ENCODE results near the gene ZSWIM4. TPM values are rescaled to one million over a fixed set of nuclear protein-coding genes. Genes with fewer than 3 reads are reported as not detected.
"Not testable (repeated sequence)": the region's sequence is repeated elsewhere in the genome, so short reads cannot be mapped to it uniquely, and the experiment has no call there.

The ZSWIM4 gene
- total RNA-seq, 2 donors from 2014 or later: 11.1 to 12.0 TPM

DNA sequence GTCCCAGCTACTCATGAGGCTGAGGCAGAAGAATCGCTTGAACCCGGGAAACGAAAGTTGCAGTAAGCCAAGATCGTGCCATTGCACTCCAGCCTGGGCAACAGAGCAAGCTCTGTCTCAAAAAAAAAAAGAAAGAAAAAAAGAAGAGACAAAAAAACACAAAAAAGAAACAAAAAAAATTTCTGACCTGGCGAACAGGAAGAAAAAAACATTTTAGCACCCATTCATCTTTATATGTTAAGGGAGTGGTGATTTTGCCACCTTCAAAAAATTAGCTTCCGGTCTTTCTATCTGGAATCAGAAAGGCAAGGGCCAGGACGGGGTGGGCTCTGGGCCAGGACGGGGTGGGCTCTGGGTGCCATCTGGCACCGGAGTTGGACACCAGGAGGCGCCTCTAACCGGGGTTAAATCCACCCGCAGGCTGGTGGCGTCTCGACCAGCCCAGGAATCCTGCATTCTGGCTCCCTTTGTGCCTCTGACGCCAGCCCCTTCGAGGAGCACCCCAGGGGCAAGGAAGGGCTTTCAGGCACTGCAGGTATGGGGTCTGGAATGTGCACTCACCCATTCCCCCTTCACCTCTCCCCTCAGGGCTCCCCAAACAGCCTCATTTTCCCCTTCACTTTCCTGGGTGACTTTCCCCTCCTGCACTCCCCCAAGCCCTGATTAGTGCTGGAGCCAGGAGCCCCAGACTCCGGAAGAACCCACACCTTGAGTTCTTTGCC lies 10.4 kb upstream of the ZSWIM4 start:
- H3K9me3 Mint-ChIP-seq: no peaks in the 10 kb centered on the region
- peak overlapping the region; percentile 50 for H3K27ac Mint-ChIP-seq
- peak; percentile 80 to 83 for DNase-seq
- no peaks in the 10 kb centered on the region for H3K36me3 Mint-ChIP-seq (ENCODE audit: insufficient read depth in 2 of 2)
- peaks cover 49% of the 10 kb centered on the region for H3K4me1 Mint-ChIP-seq (ENCODE audit: low read depth)
- no peaks in the 10 kb centered on the region for H3K27me3 Mint-ChIP-seq (ENCODE audit: low read depth)
- H3K4me3 Mint-ChIP-seq: peak overlapping the region; percentile 60 to 68
- peak; percentile 87 to 91 for ATAC-seq (replicated peaks in 1 of 2)

GRCh38 chr19:13788991-13789390 lies 6.3 kb upstream of the ZSWIM4 start:
- ATAC-seq (replicated peaks in 1 of 2): no peak
- Mint-ChIP-seq H3K4me3 (peak overlapping the region; percentile 28 to 33), H3K27ac (peak overlapping the region; percentile 48), H3K9me3 (no peaks in the 10 kb centered on the region), H3K27me3 (ENCODE audit: low read depth) (no peaks in the 10 kb centered on the region), H3K36me3 (ENCODE audit: insufficient read depth in 2 of 2) (no peaks in the 10 kb centered on the region), H3K4me1 (ENCODE audit: low read depth) (peaks cover 39% of the 10 kb centered on the region)
- no peak for DNase-seq

DNA sequence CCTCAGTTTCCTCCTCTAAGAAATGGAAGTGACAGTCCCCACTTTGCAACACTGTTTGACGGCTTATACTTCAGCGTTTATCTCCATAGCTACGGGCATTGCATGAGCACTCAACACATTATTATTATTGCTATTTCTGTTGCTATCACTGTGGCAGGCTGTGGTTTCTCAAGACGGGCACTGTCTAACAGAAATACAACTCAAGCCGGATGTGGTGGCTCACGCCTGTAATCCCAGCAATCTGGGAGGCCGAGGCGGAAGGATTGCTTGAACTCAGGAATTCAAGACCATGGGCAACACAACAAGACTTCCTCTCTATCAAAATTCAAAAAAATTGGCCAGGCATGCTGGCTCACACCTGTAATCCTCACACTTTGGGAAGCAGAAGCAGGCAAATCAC lies 4.9 kb upstream of the ZSWIM4 start:
- no peak for DNase-seq
- H3K27ac Mint-ChIP-seq: no peak overlapping the region
- H3K27me3 Mint-ChIP-seq (ENCODE audit: low read depth): no peaks in the 10 kb centered on the region
- H3K9me3 Mint-ChIP-seq: no peaks in the 10 kb centered on the region
- peaks cover 41% of the 10 kb centered on the region for H3K4me1 Mint-ChIP-seq (ENCODE audit: low read depth)
- no peaks in the 10 kb centered on the region for H3K36me3 Mint-ChIP-seq (ENCODE audit: insufficient read depth in 2 of 2)
- ATAC-seq (replicated peaks in 1 of 2): no peak
- peak overlapping the region in 1 of 2 donors; percentile 43 for H3K4me3 Mint-ChIP-seq

DNA sequence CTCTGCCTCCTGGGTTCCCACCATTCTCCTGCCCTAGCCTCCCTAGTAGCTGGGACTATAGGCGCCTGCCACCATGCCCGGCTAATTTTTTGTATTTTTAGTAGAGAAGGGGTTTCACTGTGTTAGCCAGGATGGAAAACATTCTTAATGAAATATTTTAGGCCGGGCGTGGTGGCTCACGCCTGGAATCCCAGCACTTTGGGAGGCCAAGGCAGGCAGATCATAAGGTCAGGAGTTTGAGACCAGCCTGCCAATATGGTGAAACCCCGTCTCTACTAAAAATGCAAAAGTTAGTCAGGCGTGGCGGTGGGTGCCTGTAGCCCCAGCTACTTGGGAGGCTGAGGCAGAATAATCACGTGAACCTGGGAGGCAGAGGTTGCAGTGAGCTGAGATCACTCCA lies 1.9 kb upstream of the ZSWIM4 start:
- Mint-ChIP-seq H3K4me1 (ENCODE audit: low read depth) (peaks cover 38% of the 10 kb centered on the region), H3K4me3 (peak overlapping the region in 1 of 2 donors; percentile 99)
- not testable (repeated sequence) for H3K27me3 Mint-ChIP-seq (ENCODE audit: low read depth); ATAC-seq (replicated peaks in 1 of 2); DNase-seq; H3K27ac Mint-ChIP-seq; H3K9me3 Mint-ChIP-seq; H3K36me3 Mint-ChIP-seq (ENCODE audit: insufficient read depth in 2 of 2)

DNA sequence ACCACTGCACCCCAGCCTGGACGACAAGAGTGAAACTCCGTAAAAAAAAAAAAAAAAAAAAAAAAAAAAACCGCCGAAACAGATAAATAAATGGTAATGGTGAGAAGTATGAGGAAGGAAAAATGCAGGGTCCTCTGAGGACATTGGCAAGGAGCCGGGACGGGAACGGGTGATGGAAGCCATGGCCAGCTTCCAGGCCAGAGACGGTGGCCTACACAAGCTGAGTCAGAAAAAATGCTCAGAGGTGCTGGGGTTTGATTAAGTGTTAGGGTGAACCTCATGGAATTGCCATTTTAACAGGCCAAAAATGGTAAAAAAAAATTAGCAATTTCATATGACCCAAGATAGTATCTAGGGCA lies 866 bp upstream of the ZSWIM4 start:
- peak overlapping the region; percentile 96 to 99 for H3K4me3 Mint-ChIP-seq
- H3K4me1 Mint-ChIP-seq (ENCODE audit: low read depth): peaks cover 28% of the 10 kb centered on the region
- H3K9me3 Mint-ChIP-seq: no peaks in the 10 kb centered on the region
- H3K27ac Mint-ChIP-seq: peak overlapping the region; percentile 87
- no peaks in the 10 kb centered on the region for H3K36me3 Mint-ChIP-seq (ENCODE audit: insufficient read depth in 2 of 2)
- DNase-seq: no peak
- no peaks in the 10 kb centered on the region for H3K27me3 Mint-ChIP-seq (ENCODE audit: low read depth)
- ATAC-seq (replicated peaks in 1 of 2): no peak

GRCh38 chr19:13795595-13796300 lies 505 bp downstream of the ZSWIM4 start:
- Mint-ChIP-seq H3K27me3 (ENCODE audit: low read depth) (no peaks in the 10 kb centered on the region), H3K27ac (no peak overlapping the region)

DNA sequence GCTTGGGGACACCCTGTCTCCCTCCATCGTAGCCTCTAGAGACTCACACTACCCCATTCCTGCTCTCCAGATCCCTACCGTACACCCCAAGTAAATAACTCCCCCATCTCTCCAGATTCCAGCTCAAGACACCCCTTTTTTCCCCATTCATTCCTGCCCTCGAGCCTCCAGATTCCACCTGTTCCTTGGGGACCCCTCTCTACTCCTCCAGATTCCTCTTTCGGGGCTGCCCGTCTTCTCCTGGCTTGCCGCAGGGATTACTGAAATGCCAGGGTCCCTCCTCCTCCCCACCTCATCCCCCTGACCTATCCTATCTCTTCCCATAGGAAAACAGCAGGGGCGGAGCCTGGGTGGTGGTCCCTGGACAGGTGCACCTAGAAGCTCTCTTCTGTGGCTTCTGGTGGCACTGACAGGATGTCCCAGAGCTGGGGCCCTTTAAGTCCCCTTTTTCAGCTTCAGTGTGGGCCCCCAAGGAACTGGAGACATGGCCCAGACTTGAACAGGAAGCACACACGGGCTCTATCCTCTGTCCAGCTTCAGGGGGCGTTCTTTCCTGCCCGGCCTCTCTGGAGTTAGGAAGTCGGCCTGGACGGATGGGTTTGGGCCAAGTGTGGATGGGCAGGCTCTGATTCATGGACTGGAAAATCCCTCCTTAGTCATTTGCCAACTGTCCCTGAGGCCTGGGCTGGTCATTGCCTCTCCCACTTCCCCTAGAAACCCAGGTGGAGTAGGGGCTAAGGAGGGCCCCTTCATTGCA lies 1.2 kb downstream of the ZSWIM4 start:
- peak in 1 of 2 donors; percentile 17 for DNase-seq
- ATAC-seq (replicated peaks in 1 of 2): no peak
- peak overlapping the region; percentile 14 for H3K27ac Mint-ChIP-seq

More at GRCh38 chr19:13795595-13796300, 505 bp downstream of the ZSWIM4 start:
- Mint-ChIP-seq H3K4me3 (peak overlapping the region; percentile 73 to 93), H3K36me3 (ENCODE audit: insufficient read depth in 2 of 2) (no peaks in the 10 kb centered on the region), H3K9me3 (no peaks in the 10 kb centered on the region), H3K4me1 (ENCODE audit: low read depth) (peaks cover 28% of the 10 kb centered on the region)
- DNase-seq (no peak), ATAC-seq (replicated peaks in 1 of 2) (peak; percentile 37 to 51)

DNA sequence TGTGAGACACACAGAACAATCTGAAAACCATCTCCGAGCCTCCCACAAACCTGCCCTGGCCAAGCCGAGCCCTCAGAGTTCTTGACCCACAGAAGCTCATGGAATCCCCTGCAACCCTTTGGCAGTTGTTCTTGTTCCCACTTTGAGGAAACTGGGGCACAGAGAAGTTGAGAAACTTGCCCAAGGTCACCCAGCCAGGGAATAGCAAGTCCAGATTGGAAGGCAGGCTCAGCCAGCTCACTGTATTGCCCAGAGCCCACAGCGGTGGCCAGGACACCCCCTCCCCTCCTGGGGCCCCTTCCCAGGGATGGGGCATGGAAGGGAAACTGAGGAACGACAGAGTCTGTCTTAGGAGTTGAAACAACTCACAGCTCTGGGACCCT lies 1.8 kb downstream of the ZSWIM4 start:
- ATAC-seq (replicated peaks in 1 of 2) (no peak), DNase-seq (no peak)
- no peaks in the 10 kb centered on the region for H3K36me3 Mint-ChIP-seq (ENCODE audit: insufficient read depth in 2 of 2)
- no peaks in the 10 kb centered on the region for H3K27me3 Mint-ChIP-seq (ENCODE audit: low read depth)
- no peak overlapping the region for H3K27ac Mint-ChIP-seq
- H3K4me1 Mint-ChIP-seq (ENCODE audit: low read depth): peaks cover 28% of the 10 kb centered on the region
- H3K9me3 Mint-ChIP-seq: no peaks in the 10 kb centered on the region
- H3K4me3 Mint-ChIP-seq: peak overlapping the region; percentile 73 to 93

More for the DNA sequence above, 1.2 kb downstream of the ZSWIM4 start:
- peaks cover 28% of the 10 kb centered on the region for H3K4me1 Mint-ChIP-seq (ENCODE audit: low read depth)
- no peaks in the 10 kb centered on the region for H3K27me3 Mint-ChIP-seq (ENCODE audit: low read depth)
- H3K4me3 Mint-ChIP-seq: peak overlapping the region; percentile 73 to 93
- H3K9me3 Mint-ChIP-seq: no peaks in the 10 kb centered on the region
- no peaks in the 10 kb centered on the region for H3K36me3 Mint-ChIP-seq (ENCODE audit: insufficient read depth in 2 of 2)

DNA sequence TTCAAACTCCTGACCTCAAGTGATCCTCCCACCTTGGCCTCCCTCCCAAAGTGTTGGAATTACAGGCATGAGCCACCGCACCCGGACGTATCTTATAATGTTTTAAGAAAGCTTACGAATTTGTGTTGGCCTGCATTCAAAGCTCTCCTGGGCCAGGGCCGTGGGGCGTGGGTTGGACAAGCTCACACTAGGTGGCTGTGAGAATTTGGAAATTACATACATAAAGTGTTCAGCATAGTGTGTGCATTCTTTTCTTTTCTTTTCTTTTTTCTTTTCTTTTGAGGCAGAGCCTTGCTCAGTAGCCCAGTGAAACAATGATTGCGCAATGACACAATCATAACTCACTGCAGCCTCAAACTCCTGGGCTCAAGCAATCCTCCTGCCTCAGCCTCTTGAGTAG lies 2.6 kb downstream of the ZSWIM4 start:
- no peak overlapping the region for H3K27ac Mint-ChIP-seq
- peak overlapping the region in 1 of 2 donors; percentile 14 for H3K4me3 Mint-ChIP-seq

GRCh38 chr19:13799669-13800068 lies 4.4 kb downstream of the ZSWIM4 start:
- H3K27ac Mint-ChIP-seq: no peak overlapping the region
- H3K4me1 Mint-ChIP-seq (ENCODE audit: low read depth): peaks cover 17% of the 10 kb centered on the region
- H3K36me3 Mint-ChIP-seq (ENCODE audit: insufficient read depth in 2 of 2): no peaks in the 10 kb centered on the region
- no peak overlapping the region for H3K4me3 Mint-ChIP-seq
- DNase-seq (no peak), ATAC-seq (replicated peaks in 1 of 2) (no peak)
- no peaks in the 10 kb centered on the region for H3K9me3 Mint-ChIP-seq
- no peaks in the 10 kb centered on the region for H3K27me3 Mint-ChIP-seq (ENCODE audit: low read depth)

More for the DNA sequence above, 2.6 kb downstream of the ZSWIM4 start:
- no peak for ATAC-seq (replicated peaks in 1 of 2)
- Mint-ChIP-seq H3K36me3 (ENCODE audit: insufficient read depth in 2 of 2) (no peaks in the 10 kb centered on the region), H3K9me3 (no peaks in the 10 kb centered on the region), H3K27me3 (ENCODE audit: low read depth) (no peaks in the 10 kb centered on the region), H3K4me1 (ENCODE audit: low read depth) (peaks cover 28% of the 10 kb centered on the region)
- no peak for DNase-seq

DNA sequence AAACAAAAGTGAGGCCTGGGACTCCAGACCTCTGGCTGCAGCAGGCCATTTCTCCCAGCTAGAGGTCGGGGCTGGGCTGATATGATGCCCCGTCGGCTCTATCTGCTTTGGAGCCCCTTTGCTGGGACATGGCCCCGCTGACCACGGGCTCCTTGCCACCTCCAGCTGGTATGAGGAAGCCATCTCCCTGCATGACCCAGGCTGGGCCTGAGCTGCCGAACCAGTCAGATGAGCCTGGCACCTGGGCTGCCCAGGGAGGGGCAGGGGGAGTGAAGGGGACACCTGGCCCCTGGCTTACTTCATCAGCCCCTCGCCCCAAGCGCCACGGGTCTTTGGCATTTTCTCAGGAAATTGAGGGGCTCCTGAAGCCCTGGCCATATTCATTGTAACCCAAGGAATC lies 7.8 kb downstream of the ZSWIM4 start:
- no peak overlapping the region for H3K27ac Mint-ChIP-seq
- no peak overlapping the region for H3K4me3 Mint-ChIP-seq
- ATAC-seq (replicated peaks in 1 of 2) (no peak), DNase-seq (no peak)
- H3K36me3 Mint-ChIP-seq (ENCODE audit: insufficient read depth in 2 of 2): no peaks in the 10 kb centered on the region
- H3K4me1 Mint-ChIP-seq (ENCODE audit: low read depth): no peaks in the 10 kb centered on the region
- H3K9me3 Mint-ChIP-seq: no peaks in the 10 kb centered on the region
- H3K27me3 Mint-ChIP-seq (ENCODE audit: low read depth): no peaks in the 10 kb centered on the region

DNA sequence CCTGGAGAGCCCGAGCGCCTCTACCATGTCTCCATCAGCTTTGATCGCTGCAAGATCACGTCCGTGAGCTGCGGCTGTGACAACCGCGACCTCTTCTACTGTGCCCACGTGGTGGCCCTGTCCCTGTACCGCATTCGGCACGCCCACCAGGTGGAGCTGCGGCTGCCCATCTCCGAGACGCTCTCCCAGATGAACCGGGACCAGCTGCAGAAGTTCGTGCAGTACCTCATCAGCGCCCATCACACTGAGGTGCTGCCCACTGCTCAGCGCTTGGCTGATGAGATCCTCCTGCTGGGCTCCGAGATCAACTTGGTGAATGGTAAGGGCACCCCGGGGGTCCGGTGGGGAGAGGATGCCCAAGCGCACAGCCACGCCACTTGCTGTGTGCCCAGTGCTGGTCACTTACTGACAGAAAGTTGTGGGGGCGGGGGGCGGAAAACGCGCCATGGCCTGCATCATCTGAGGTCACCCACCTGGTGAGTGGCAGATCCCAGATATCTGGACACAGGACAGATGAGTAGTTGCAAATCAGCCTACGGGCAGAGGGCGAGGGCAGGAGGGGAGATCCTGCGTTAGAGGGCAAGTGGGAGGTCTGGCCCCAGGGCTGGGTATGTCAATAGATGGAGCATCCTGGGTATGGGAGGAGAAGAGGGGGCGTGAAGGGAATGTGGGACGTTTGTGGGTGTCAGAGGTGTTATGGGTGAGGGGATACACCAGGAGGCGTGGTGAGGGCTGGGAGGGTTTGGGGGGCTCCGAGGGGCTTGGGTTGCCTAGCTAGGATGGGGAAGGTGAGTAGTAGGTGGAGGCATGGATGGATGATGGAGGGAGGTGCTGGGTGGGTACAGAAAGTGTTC lies 9.8 kb downstream of the ZSWIM4 start:
- Mint-ChIP-seq H3K36me3 (ENCODE audit: insufficient read depth in 2 of 2) (no peaks in the 10 kb centered on the region), H3K4me1 (ENCODE audit: low read depth) (no peaks in the 10 kb centered on the region), H3K27me3 (ENCODE audit: low read depth) (no peaks in the 10 kb centered on the region), H3K9me3 (no peaks in the 10 kb centered on the region), H3K27ac (no peak overlapping the region), H3K4me3 (peak overlapping the region in 1 of 2 donors; percentile 1)
- no peak for ATAC-seq (replicated peaks in 1 of 2)
- DNase-seq: no peak

All from activated T-cell treated with anti-CD3 and anti-CD28 coated beads, Interleukin-2, amount 50 U/mL, for 72 hours (primary cell).